Neural crest cell (in vitro differentiated cells): Measurements from ENCODE around the gene OR10A5. TPM values are rescaled to one million over a fixed set of nuclear protein-coding genes. Genes with fewer than 3 reads are reported as not detected.

Experiments
- DNase-seq: peaks from one replicate; pipeline ENCODE4 v3.0.0; 2021; ENCODE audit warnings: low read depth, mixed read lengths, low spot score
- H3K27ac Mint-ChIP-seq: one replicate; pipeline ENCODE4 v1.8.0; 2021; ENCODE audit warnings: mild to moderate bottlenecking, mixed read lengths; ENCODE audit not compliant: unreplicated experiment
- H3K27me3 Mint-ChIP-seq: 2 replicates; pipeline ENCODE4 v1.8.0; 2021; ENCODE audit warnings: low read depth, mild to moderate bottlenecking, mixed read lengths
- H3K36me3 Mint-ChIP-seq: 2 replicates; pipeline ENCODE4 v1.8.0; 2021; ENCODE audit warnings: low read depth, mild to moderate bottlenecking, mixed read lengths
- H3K4me1 Mint-ChIP-seq: 2 replicates; pipeline ENCODE4 v1.8.0; 2021; ENCODE audit warnings: mixed read lengths
- H3K4me3 Mint-ChIP-seq: one replicate; pipeline ENCODE4 v1.8.0; 2021; ENCODE audit warnings: mild to moderate bottlenecking, mixed read lengths
- H3K9me3 Mint-ChIP-seq: 2 replicates; pipeline ENCODE4 v1.8.0; 2021; ENCODE audit warnings: mixed read lengths
- total RNA-seq: library from RNA; stranded (reverse); gene quantifications from 2 replicates; pipeline ENCODE4 v1.2.1, GENCODE V29; 2021
- TF ChIP-seq, protein P1 (sequence below): fragments of 200-600 bp; sonication (generic); conservative IDR thresholded peaks from 2 replicates; pipeline ENCODE4 v1.5.0; 2021; ENCODE audit warnings: antibody characterized with exemption, mild to moderate bottlenecking

OR10A5 gene
- total RNA-seq, 1 donor from 2014 or later: not detected

DNA sequence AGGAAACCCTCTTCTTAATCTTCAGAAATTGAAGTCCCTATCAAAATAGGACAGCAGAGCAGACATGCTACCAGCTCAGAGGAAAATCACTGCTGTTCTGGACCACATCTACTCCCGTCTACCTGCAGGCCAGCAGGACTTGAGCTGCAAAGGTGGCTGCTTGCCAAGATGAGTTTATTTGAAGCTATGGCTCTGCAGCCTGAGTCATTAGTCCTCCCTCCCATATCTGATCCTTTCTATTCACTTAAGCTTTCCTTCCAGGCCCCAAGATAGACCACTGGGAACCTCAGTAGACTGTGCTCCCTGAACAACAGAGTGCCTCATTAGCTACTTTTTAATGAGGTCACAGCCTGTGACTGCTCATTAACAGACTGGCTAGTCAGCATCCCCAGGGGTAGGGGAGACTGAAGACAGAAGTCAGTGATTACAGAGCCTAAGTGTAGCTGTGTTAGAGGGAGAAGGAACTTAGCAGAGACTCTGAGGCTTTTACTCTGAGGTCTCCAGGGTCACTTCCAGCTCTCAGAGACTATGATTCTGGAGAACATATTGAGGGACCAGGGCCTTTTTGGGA, 10.6 kb downstream of the OR10A5 start:
- H3K4me3 Mint-ChIP-seq: no peak overlapping the region
- no peaks in the 10 kb centered on the region for H3K27me3 Mint-ChIP-seq
- H3K27ac Mint-ChIP-seq: no peak overlapping the region
- H3K36me3 Mint-ChIP-seq: peaks cover 13% of the 10 kb centered on the region
- H3K4me1 Mint-ChIP-seq: no peaks in the 10 kb centered on the region
- H3K9me3 Mint-ChIP-seq: peaks cover 15% of the 10 kb centered on the region
- no peak for DNase-seq
- TF ChIP-seq, protein P1, sequence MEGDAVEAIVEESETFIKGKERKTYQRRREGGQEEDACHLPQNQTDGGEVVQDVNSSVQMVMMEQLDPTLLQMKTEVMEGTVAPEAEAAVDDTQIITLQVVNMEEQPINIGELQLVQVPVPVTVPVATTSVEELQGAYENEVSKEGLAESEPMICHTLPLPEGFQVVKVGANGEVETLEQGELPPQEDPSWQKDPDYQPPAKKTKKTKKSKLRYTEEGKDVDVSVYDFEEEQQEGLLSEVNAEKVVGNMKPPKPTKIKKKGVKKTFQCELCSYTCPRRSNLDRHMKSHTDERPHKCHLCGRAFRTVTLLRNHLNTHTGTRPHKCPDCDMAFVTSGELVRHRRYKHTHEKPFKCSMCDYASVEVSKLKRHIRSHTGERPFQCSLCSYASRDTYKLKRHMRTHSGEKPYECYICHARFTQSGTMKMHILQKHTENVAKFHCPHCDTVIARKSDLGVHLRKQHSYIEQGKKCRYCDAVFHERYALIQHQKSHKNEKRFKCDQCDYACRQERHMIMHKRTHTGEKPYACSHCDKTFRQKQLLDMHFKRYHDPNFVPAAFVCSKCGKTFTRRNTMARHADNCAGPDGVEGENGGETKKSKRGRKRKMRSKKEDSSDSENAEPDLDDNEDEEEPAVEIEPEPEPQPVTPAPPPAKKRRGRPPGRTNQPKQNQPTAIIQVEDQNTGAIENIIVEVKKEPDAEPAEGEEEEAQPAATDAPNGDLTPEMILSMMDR: no peak

DNA sequence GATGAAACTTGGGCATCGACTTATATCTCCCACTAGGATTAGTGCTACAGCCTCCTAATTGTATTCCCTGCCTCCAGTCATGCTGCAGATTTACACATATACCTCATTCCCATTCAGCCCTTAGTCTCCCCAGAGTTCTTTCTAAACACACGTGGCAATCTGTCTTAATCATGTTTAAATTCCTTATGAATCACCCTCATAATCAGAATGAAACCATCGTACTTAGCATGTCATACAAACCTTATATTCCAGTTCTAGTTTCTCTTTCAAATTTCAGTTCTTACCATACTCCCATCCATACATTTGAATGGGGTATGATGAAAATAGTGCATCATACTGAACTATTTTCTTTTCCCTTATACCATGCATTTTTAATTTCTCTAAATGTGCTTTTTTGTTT, 11.4 kb downstream of the OR10A5 start:
- Mint-ChIP-seq H3K27me3 (no peaks in the 10 kb centered on the region), H3K27ac (no peak overlapping the region), H3K4me3 (no peak overlapping the region), H3K9me3 (peaks cover 16% of the 10 kb centered on the region), H3K4me1 (no peaks in the 10 kb centered on the region), H3K36me3 (peaks cover 8% of the 10 kb centered on the region)
- no peak for DNase-seq
- TF ChIP-seq, protein P1: no peak

DNA sequence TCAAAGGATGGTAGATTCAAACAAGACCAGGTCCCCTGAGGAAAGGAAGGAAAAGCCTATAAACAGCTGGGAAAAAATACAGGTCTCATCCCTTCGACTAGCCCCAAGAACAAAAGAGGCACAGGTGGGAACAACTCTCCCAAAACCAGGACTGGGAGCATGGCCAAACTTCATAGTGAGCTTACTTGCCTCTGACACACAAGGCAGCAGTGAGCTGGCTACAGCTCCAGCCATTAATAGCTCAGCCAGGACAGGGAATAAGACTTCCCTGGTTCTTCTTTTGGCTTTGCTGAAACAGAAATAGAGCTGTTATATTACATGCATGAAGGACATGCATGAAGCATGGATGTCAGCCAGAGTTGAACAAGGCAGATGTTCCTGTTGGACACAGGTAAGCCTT, 17.5 kb downstream of the OR10A5 start, which contains the start of gene OR10A2:
OR10A2 (plus strand) TSS at position 97 of the 400 bp plus-strand sequence. CDS start 6,698 bp downstream, outside the sequence.
- Mint-ChIP-seq H3K27ac (peak within 1 kb of the TSS; percentile 14), H3K27me3 (no peaks in the 10 kb centered on the region), H3K4me1 (no peaks in the 10 kb centered on the region), H3K9me3 (peaks cover 9% of the 10 kb centered on the region), H3K4me3 (no peak within 1 kb of the TSS), H3K36me3 (no peaks in the 10 kb centered on the region)
- TF ChIP-seq, protein P1: no peak
- no peak for DNase-seq

DNA sequence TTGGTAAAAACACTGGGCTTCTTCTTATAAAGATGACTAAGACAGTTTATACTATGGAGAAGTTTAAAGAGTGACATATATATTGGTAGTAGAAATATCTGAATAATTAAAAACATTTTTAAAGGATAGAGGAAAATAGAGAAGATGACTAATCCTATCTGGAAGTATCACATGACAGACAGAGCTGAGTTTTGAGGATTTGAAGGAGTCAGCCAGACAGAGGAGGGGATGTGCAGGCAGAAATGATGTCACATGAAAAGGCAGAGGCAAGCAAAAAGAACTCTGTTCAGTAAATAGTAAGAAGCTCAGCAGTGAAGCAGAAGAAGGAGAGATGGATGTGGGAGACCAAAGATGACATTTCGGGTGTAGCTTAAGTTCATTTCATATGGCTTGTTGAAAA, 19.0 kb downstream of the OR10A5 start:
- Mint-ChIP-seq H3K4me1 (no peaks in the 10 kb centered on the region), H3K36me3 (no peaks in the 10 kb centered on the region), H3K4me3 (no peak overlapping the region), H3K27me3 (no peaks in the 10 kb centered on the region), H3K9me3 (peaks cover 9% of the 10 kb centered on the region), H3K27ac (no peak overlapping the region)
- TF ChIP-seq, protein P1: no peak
- no peak for DNase-seq

DNA sequence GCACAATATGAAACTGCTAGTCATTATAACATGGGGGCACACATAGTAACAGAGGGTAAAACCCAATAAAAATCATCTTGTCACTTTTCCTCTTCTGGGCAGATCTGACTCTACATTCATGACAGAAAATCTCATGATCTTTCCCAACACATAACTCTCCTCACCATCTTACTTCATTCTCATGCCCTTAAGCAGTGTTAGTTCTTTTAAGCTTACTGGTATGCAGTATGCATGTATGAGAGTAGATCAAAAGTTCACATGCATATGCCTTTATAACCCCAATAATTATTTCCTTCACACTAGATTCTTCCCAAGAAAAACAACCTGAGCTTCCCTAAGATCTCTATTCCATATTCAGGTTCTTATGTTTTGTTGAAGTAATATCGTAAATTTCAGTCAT, 25.8 kb downstream of the OR10A5 start:
- Mint-ChIP-seq H3K4me3 (no peak overlapping the region), H3K27ac (no peak overlapping the region), H3K4me1 (no peaks in the 10 kb centered on the region), H3K36me3 (no peaks in the 10 kb centered on the region), H3K9me3 (peaks cover 3% of the 10 kb centered on the region), H3K27me3 (no peaks in the 10 kb centered on the region)
- TF ChIP-seq, protein P1: no peak
- DNase-seq: no peak
